NCI-H2107 treated with DMSO at 0.1 percent for 48 hours (cell line): ENCODE results near the gene METRN.

Source experiments
- DNase-seq: peaks from one replicate; lab custom pipeline; 2025; ENCODE audit not compliant: unreplicated experiment; lab: John Stamatoyannopoulos, UW

The METRN gene

DNA sequence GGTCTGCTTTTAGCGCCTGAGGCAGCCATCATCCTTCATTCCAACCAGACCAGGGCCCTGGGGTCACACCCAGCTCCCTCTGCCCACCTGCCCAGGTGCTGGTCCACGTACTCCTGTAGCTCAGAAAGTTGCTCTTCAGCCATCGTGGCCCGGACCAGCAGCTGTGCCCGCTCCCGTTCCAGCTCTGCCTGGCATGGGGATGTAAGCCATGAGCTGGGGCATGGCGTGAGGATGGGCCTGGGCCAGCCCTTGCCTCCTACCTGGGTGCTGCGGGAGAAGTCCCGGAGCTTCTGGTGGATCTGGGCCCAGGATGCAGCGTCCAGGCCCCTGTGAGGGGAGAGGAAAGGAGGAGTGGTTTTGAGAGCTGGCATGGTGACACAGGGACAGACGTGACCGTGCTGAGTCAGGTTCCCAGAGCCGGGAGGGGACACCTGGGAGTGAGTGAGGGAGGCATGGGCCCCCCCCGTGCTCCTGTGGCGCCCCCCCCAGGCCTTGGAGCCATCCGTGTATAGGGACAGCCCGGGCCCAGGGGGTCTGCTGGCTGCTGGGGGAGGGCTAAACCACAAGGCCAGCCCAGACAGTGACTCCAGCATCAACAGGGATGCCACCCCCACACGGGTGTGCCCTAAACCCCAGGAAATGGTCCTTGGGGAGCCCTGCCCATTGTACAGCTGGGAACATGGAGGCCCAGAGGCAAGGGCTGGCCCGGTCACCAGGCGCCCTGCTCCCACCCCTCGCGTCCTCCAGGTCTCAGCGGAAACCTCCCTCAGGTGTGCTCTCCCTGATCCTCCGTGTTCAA is 8.1 kb downstream of the METRN start:
- no peak for DNase-seq

DNA sequence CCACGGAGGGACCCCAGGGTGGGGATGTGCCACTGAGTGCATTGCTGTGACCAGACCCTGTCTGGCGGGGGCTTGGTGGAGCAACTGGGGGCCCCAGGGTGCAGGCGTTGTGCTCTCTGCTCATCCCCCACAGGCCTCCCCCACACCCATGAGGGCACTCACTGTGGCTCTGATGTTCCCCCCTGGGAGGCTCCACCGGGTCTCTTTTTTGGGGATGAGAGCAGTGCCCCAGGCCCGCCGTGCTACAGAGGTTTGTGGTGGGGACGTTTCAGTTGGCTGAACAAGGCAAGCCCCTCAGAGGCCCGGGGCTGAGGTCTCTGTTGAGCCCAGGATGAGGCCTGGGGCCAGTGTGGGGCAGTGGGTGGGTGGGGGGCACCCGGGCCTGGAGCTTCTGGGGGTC is 8.8 kb downstream of the METRN start:
- DNase-seq: no peak

DNA sequence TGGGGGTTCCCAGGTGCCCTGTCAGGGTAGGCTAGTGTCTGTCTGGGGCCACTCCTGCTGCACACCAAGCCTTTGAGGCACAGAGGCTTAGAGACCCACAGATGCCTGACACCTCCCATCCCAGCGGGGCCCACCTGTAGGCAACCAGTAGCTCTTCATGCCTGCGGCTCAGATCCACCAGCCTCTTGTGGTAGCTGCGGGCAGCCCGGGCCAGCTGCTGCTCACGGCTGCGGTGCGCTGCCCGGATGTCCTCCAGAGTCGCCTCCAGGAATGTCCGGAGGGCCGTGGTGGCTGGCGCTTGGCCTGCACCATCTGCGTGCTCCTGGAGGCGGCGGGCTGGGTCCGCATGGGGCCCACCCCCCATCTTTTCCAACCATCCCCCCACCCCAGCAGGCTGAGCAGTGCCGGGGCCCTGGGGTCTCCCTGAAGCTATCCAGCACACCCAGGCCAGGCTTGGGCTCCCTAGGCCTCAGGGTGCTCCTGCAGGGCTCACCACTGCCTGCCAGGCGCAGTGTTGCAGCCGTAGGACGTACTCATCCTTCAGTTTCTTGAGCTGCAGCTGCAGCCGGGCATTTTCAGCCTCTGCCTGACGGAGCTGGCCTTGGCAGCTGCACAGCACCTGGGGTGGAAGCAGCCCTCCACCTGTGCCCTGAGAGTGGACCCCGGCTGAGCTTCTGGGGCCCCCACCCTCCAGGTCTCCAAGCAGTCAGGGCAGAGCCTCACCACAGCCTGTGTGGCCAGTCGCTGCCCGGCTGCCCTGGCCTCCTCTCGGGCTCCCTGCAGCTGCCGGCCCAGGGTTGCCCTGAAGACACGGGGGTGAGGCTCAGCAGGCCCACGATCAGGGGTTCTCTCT is 9.5 kb downstream of the METRN start:
- no peak for DNase-seq

DNA sequence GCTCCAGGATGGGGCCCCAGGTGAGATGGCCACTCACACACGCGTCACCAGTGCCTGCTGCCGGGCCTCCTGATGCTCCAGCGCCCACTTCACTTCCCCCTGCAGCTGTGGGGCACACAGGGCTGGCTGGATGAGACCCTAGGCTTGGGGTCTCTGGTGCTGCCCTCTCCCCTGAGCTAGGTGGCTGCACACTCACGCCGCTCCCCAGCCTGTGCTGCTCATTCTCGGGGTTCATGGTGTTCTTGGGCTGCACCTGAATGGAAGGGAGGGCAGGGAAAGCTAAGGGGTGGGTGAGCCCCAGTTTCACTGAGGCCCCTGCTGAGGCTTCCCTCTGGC is 10.1 kb downstream of the METRN start:
- no peak for DNase-seq

DNA sequence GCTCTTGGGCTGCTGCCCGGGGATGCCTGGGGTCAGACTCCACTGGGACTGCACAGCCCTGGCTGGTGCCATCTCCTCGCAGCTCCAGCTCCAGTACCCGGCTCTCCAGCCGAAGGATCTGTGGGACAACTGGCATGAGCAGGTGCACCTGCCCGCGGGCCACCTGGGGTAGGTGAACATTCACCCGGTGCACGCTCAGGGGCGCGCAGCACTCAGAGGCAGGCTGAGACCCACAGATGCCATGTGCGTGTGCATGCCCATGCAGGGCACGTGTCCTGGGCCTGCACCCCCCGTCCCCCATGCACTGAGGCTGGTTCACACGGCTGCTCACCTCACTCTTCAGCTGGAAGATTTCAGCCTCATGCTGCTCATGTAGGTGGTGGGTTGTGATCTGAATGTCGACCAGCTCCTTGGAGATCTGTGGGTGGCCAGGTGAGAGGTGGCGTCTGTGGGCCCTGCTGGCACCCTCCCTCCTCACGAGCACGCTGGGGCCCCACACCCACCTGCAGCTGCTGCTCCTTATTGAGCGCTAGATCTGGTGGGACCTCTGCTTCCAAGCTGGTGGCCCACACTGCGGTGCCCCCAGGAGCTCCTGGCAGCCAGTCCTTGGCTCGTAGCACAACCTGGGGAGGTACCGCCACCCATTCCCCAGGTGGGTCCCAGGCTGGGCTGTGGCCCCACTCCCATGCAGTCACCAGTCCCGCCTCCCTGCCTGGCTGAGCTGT is 10.7 kb downstream of the METRN start:
- DNase-seq: no peak

GRCh38 chr16:726188-726437 is 11.2 kb downstream of the METRN start:
- DNase-seq: no peak

GRCh38 chr16:726438-727290 is 11.7 kb downstream of the METRN start, which contains the start of the genes CCDC78 and HAGHL:
CCDC78 (minus strand) TSS chr16:726443; CDS start chr16:726367, 76 bp downstream.
HAGHL (plus strand) TSS chr16:727106; CDS start chr16:727510, 404 bp downstream.
- DNase-seq: no peak

DNA sequence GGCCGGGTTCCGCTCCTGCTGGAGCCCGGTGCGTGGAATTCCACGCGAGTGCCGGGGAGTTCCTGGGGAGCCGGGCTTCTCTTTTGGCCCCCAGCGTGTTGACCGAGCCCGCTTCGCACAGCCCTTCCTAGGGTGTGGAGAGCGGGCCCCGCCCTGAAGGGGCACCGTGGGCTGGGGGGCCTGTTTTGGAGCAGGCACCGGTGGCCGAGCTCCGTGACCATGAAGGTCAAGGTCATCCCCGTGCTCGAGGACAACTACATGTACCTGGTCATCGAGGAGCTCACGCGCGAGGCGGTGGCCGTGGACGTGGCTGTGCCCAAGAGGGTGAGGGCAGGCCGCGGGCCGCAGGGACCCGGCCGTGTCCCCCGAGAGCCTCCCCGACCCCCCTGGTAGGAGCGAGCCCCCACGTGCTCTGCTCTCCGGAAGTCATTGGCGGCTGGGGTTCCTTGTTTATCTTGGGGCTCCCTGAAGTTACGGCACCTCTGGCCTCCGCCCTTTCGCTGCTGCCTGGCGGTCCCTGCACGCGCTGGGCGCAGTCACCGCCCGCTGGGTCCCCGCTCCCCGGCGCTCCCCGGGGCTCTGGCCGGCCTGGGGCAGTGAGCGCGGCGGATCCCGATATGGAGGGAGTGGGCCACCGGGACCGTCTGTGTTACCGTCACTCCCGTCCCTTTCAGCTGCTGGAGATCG is 12.5 kb downstream of the METRN start:
- no peak for DNase-seq

DNA sequence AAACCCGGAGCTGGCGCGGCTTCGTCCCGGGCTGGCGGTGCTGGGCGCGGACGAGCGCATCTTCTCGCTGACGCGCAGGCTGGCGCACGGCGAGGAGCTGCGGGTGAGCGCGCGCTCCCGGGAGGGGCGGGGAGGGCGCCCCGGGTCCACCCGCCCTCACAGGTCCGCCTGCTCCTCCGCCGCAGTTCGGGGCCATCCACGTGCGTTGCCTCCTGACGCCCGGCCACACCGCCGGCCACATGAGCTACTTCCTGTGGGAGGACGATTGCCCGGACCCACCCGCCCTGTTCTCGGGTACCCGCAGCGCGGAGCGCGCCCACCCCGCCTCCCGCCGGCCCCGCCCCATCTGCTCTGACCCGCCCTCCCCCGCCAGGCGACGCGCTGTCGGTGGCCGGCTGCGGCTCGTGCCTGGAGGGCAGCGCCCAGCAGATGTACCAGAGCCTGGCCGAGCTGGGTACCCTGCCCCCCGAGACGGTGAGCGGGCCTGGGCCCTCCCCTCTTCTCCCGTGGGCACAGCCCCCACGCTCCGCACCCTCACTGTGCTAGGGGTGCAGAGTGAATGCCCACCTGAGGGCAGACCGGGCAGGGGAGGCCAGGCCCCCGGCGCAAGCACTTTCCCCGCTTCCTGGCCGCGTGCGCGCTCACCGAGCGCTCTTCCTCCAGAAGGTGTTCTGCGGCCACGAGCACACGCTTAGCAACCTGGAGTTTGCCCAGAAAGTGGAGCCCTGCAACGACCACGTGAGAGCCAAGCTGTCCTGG is 13.4 kb downstream of the METRN start:
- DNase-seq: no peak

- DNase-seq: no peak
These were observed 14.2 kb downstream of the METRN start for GRCh38 chr16:728890-729744.

GRCh38 chr16:729768-730665 is 15.1 kb downstream of the METRN start:
- DNase-seq: no peak

GRCh38 chr16:730666-731509 is 16.0 kb downstream of the METRN start:
- no peak for DNase-seq

DNA sequence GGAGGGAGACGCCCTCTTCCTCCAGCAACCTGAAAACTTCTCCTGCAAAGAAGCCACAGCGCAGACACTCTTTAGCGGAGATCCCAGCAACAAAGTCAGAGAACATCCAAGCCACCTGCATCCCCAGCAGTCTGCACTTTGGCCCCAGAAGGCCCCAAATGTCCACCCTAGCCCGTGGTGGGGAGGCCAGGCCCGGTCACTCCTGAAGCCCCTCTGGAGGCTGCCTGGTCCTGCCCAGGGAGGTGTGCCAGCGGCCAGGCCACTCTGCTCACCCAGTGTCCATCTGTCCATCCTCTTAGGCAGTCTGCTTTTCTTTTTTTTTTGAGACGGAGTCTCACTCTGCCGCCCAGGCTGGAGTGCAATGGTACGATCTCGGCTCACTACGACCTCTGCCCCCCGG is 17.4 kb downstream of the METRN start:
- no peak for DNase-seq

DNA sequence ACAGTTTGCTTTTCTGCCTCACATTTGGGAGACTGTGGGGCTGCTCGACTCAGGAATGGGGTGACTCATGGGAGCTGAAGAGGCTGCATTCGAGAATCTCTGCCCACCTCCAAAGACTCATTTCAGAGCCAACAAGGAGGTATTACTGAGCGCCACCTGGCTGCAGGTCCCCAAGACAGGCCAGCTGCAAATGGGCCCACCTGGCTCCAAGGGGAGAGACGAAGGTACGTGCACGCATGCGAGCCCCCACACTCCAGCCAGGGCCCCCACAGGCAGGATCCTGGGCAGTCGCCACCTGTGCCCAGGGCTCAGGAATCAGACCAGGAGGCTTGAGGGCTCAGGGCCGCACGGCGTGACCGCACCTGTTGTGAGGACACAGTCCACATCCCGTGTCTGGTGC is 18.0 kb downstream of the METRN start:
- DNase-seq: no peak

DNA sequence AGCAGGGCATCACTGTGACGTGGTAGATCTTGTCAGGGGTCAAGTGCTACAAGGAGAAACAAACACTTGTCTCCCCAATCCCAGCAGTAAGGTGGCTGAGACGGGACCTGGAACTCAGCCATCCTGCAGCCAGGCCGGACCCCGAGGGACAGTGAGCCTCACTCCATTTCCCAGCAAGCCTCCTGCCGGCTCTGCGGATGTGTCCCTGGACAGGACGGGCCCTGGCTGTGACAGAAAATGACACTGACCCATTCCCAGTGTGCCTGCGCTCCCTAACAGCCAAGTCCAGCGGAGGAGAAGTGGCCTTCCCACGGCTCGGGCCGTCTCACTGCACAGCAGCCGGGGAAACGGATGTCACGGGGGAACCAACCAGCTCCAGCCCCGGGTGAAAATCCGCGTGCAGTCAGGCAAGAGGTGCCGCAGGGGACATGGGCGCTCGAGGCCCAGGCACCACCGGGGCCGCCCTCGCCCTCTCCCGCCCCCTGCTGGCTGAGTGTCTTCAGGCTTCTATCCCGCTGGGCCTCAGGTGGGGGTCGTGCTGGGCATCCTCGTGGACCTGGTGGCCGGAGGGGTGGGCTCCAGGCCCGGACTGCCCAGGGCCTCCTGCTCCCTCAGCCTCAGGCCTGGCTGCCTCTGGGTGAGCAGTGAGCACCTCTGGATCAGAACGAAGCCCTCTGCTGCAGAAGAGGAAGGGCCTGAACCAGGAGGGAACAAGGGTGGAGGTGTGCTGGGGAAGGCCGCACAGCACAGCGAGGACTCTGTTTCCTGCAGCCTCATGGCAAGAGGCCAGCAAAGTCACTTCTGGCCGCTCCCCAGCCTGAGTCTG is 18.7 kb downstream of the METRN start:
- DNase-seq: no peak
